ENCODE data around the gene LRCH1.

Gene LRCH1

DNA sequence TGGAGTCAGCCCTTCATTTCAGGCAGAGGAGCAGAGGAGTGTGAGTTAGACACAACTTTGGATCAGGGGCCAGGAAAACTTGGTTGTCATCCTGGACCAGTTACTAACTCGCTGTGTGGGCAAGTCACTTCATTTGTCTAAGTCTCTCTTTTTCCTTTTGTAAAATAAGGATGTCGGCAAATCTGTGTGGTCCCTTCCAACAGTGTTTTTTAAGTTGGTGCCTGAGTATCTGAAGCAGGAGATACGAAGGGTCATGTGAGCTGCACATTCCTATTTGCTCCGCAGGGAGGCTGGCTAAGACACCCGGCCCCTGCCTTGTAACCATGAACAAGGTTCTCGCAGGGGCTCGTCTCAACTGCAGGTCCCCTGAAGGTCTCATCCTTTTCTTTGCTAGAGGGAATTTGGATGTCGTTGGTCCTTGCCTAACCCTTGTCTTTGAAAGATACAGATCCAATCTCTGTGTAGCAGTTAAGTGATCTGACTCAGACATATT, 64.3 kb downstream of the LRCH1 start:
- TF ChIP-seq CEBPB (IDR thresholded peaks at IDR 0.05) (no peak), EP300 (IDR thresholded peaks at IDR 0.05; ENCODE audit: borderline replicate concordance) (no peak), TEAD4 (IDR thresholded peaks at IDR 0.05) (no peak), CREB1 (IDR thresholded peaks at IDR 0.05; ENCODE audit: low read depth) (no peak), YY1 (IDR thresholded peaks at IDR 0.05; ENCODE audit: low read depth) (no peak), REST (IDR thresholded peaks at IDR 0.05; ENCODE audit: low read depth) (no peak), TCF12 (IDR thresholded peaks at IDR 0.05; ENCODE audit: low read depth) (no peak), MAX (IDR thresholded peaks at IDR 0.05) (no peak), ZBTB7A (IDR thresholded peaks at IDR 0.05; ENCODE audit: low read depth) (no peak), NFIC (IDR thresholded peaks at IDR 0.05) (no peak), RAD21 (IDR thresholded peaks at IDR 0.05; ENCODE audit: low read depth) (no peak)

DNA sequence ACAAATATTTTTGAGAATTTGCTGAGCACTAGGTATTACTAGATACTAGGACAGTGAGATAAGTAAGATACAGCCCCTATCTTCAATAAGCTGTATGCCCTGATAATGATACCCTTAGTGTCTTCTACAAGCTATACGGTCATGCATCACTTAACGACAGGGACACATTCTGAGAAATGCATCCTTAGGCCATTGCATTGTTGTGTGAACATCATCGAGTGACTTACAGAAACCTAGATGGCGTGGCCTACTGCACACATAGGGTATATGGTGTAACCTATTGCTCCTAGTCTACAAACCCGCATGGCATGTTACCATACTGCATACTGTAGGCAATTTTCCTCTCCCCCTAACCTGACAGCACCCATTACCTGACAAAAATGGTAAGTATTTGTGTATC, 64.9 kb downstream of the LRCH1 start:
- TF ChIP-seq REST (IDR thresholded peaks at IDR 0.05; ENCODE audit: low read depth) (no peak), TAF1 (IDR thresholded peaks at IDR 0.05; ENCODE audit: low read depth) (no peak), RAD21 (IDR thresholded peaks at IDR 0.05; ENCODE audit: low read depth) (no peak), USF1 (IDR thresholded peaks at IDR 0.05) (no peak), FOXM1 (IDR thresholded peaks at IDR 0.05; ENCODE audit: borderline replicate concordance, low read depth) (no peak), EP300 (IDR thresholded peaks at IDR 0.05; ENCODE audit: borderline replicate concordance) (no peak), ZBTB7A (IDR thresholded peaks at IDR 0.05; ENCODE audit: low read depth) (no peak), YY1 (IDR thresholded peaks at IDR 0.05; ENCODE audit: low read depth) (no peak), TCF12 (IDR thresholded peaks at IDR 0.05; ENCODE audit: low read depth) (no peak), CREB1 (IDR thresholded peaks at IDR 0.05; ENCODE audit: low read depth) (no peak), NFIC (IDR thresholded peaks at IDR 0.05) (no peak), CEBPB (IDR thresholded peaks at IDR 0.05) (no peak), EGR1 (IDR thresholded peaks at IDR 0.05) (no peak), TEAD4 (IDR thresholded peaks at IDR 0.05) (no peak), MAX (IDR thresholded peaks at IDR 0.05) (no peak)

GRCh38 chr13:46618694-46619254, 65.8 kb downstream of the LRCH1 start:
- no peak for TF ChIP-seq MAX (IDR thresholded peaks at IDR 0.05)
- TF ChIP-seq YY1 (IDR thresholded peaks at IDR 0.05; ENCODE audit: low read depth): no peak
- no peak for TF ChIP-seq USF1 (IDR thresholded peaks at IDR 0.05)
- no peak for TF ChIP-seq TEAD4 (IDR thresholded peaks at IDR 0.05)
- TF ChIP-seq RAD21 (IDR thresholded peaks at IDR 0.05; ENCODE audit: low read depth): no peak
- TF ChIP-seq CEBPB (IDR thresholded peaks at IDR 0.05): no peak
- no peak for TF ChIP-seq CREB1 (IDR thresholded peaks at IDR 0.05; ENCODE audit: low read depth)
- no peak for TF ChIP-seq FOXM1 (IDR thresholded peaks at IDR 0.05; ENCODE audit: borderline replicate concordance, low read depth)
- no peak for TF ChIP-seq TCF12 (IDR thresholded peaks at IDR 0.05; ENCODE audit: low read depth)
- no peak for TF ChIP-seq EGR1 (IDR thresholded peaks at IDR 0.05)

DNA sequence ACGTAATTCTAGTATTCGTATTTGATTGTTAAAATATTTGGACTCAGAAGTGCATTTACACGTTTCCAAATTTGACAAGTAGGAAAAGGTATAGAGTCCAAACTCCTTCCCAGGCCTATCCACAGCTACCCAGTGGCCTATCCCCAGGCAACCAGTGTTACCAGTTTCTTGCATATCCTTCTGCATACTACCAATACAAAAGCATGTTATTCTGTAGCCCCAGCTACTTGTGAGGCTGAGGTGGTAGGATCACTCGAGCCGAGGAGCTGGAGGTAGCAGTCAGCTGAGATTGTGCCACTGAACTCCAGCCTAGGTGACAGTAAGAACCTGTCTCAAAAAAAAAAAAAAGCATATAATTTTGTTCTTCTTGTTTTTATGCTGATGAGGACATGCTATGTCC, 67.1 kb downstream of the LRCH1 start:
- TF ChIP-seq EGR1 (IDR thresholded peaks at IDR 0.05) (no peak), FOXM1 (IDR thresholded peaks at IDR 0.05; ENCODE audit: borderline replicate concordance, low read depth) (no peak), TCF12 (IDR thresholded peaks at IDR 0.05; ENCODE audit: low read depth) (no peak), YY1 (IDR thresholded peaks at IDR 0.05; ENCODE audit: low read depth) (no peak), CEBPB (IDR thresholded peaks at IDR 0.05) (no peak), REST (IDR thresholded peaks at IDR 0.05; ENCODE audit: low read depth) (no peak), CREB1 (IDR thresholded peaks at IDR 0.05; ENCODE audit: low read depth) (no peak), RAD21 (IDR thresholded peaks at IDR 0.05; ENCODE audit: low read depth) (no peak), MAX (IDR thresholded peaks at IDR 0.05) (no peak), TEAD4 (IDR thresholded peaks at IDR 0.05) (no peak), NFIC (IDR thresholded peaks at IDR 0.05) (no peak), USF1 (IDR thresholded peaks at IDR 0.05) (no peak), TAF1 (IDR thresholded peaks at IDR 0.05; ENCODE audit: low read depth) (no peak), ZBTB7A (IDR thresholded peaks at IDR 0.05; ENCODE audit: low read depth) (no peak), EP300 (IDR thresholded peaks at IDR 0.05; ENCODE audit: borderline replicate concordance) (no peak)
